ENCODE data around the gene EVA1C.

DNA sequence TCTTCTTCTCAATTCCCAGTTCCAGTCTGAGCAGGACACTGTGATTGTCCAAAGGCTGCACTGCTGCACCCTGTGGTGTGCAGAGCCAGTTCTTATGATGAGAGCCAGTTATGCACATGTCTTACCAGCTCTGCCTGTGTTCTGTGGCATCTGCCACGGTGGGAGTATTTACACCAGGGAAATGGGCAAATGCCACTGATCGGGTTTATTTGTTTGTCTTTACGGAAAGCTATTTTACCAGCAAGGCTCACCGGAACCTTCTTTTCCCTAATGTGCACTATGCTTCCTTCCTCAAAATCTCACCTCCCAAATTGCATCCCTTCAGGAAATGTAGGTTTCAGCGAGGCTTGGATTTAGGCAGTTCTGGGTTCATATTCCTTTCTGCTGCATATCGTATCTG lies 49.0 kb downstream of the EVA1C start:
- TF ChIP-seq, protein P1, sequence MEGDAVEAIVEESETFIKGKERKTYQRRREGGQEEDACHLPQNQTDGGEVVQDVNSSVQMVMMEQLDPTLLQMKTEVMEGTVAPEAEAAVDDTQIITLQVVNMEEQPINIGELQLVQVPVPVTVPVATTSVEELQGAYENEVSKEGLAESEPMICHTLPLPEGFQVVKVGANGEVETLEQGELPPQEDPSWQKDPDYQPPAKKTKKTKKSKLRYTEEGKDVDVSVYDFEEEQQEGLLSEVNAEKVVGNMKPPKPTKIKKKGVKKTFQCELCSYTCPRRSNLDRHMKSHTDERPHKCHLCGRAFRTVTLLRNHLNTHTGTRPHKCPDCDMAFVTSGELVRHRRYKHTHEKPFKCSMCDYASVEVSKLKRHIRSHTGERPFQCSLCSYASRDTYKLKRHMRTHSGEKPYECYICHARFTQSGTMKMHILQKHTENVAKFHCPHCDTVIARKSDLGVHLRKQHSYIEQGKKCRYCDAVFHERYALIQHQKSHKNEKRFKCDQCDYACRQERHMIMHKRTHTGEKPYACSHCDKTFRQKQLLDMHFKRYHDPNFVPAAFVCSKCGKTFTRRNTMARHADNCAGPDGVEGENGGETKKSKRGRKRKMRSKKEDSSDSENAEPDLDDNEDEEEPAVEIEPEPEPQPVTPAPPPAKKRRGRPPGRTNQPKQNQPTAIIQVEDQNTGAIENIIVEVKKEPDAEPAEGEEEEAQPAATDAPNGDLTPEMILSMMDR (IDR thresholded peaks at IDR 0.05): no peak
- no peak for TF ChIP-seq POLR2A (IDR thresholded peaks at IDR 0.05)
- TF ChIP-seq EP300 (IDR thresholded peaks at IDR 0.05): no peak

All from ovary (tissue), 3 donors.